Endothelial cell (in vitro differentiated cells): Measurements from ENCODE around the gene CCL3. TPM values are rescaled to one million over a fixed set of nuclear protein-coding genes. Genes with fewer than 3 reads are reported as not detected.

ENCODE experiments used
- DNase-seq: peaks from one replicate; pipeline ENCODE4 v3.0.0; 2021; ENCODE audit warnings: low spot score
- H3K27ac Mint-ChIP-seq: one replicate; pipeline ENCODE4 v1.8.0; 2021; ENCODE audit warnings: mixed read lengths, inconsistent platforms; ENCODE audit not compliant: unreplicated experiment
- H3K27me3 Mint-ChIP-seq: one replicate; pipeline ENCODE4 v1.8.0; 2021; ENCODE audit warnings: mild to moderate bottlenecking, moderate library complexity, mixed read lengths, inconsistent platforms; ENCODE audit not compliant: unreplicated experiment
- H3K36me3 Mint-ChIP-seq: one replicate; pipeline ENCODE4 v1.8.0; 2021; ENCODE audit warnings: mild to moderate bottlenecking, low read depth, mixed read lengths, inconsistent platforms; ENCODE audit not compliant: unreplicated experiment
- H3K4me1 Mint-ChIP-seq: one replicate; pipeline ENCODE4 v1.8.0; 2021; ENCODE audit warnings: mild to moderate bottlenecking, mixed read lengths, inconsistent platforms; ENCODE audit not compliant: unreplicated experiment
- H3K4me3 Mint-ChIP-seq: one replicate; pipeline ENCODE4 v1.8.0; 2021; ENCODE audit warnings: mild to moderate bottlenecking, mixed read lengths, inconsistent platforms; ENCODE audit not compliant: unreplicated experiment
- H3K9me3 Mint-ChIP-seq: one replicate; pipeline ENCODE4 v1.8.0; 2021; ENCODE audit warnings: mixed read lengths, inconsistent platforms; ENCODE audit not compliant: unreplicated experiment
- total RNA-seq: library from RNA; stranded (reverse); fragmentation: NEBNext Ultra II Directional; extraction: Animal tissue kit (Norgen Biotek cat#: 25700); gene quantifications from one replicate; pipeline ENCODE4 v1.2.1, GENCODE V29; 2021; ENCODE audit not compliant: unreplicated experiment
- TF ChIP-seq, protein P1 (sequence below): fragments of 200-600 bp; sonication (generic); IDR thresholded peaks from one replicate; pipeline ENCODE4 v1.5.0; 2021; ENCODE audit warnings: antibody characterized with exemption; ENCODE audit not compliant: unreplicated experiment

Gene CCL3
- total RNA-seq, 1 donor from 2014 or later, result not detected

DNA sequence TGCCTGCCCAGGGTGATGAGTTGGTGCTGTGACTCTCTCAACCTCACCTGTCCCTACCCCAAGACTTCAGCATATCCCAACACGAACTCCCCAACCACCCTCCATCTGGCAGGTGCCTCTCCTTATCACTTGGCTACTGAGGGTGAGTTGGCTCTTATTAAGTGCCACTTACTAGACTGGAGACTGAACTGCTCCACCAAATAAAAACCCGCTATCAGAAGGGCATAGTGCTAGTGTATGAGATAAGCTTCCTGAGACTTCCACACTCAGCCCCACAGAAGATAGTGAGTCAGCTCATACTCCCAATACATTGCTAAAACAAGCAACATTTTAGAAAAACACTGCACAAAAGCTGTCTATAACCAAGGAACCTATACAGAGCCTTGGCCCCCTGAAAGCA lies 41.9 kb downstream of the CCL3 start:
- Mint-ChIP-seq H3K27ac (no peak overlapping the region), H3K9me3 (no peaks in the 10 kb centered on the region), H3K4me1 (no peaks in the 10 kb centered on the region), H3K4me3 (no peak overlapping the region), H3K27me3 (peaks cover 3% of the 10 kb centered on the region), H3K36me3 (no peaks in the 10 kb centered on the region)
- no peak for DNase-seq
- TF ChIP-seq, protein P1, sequence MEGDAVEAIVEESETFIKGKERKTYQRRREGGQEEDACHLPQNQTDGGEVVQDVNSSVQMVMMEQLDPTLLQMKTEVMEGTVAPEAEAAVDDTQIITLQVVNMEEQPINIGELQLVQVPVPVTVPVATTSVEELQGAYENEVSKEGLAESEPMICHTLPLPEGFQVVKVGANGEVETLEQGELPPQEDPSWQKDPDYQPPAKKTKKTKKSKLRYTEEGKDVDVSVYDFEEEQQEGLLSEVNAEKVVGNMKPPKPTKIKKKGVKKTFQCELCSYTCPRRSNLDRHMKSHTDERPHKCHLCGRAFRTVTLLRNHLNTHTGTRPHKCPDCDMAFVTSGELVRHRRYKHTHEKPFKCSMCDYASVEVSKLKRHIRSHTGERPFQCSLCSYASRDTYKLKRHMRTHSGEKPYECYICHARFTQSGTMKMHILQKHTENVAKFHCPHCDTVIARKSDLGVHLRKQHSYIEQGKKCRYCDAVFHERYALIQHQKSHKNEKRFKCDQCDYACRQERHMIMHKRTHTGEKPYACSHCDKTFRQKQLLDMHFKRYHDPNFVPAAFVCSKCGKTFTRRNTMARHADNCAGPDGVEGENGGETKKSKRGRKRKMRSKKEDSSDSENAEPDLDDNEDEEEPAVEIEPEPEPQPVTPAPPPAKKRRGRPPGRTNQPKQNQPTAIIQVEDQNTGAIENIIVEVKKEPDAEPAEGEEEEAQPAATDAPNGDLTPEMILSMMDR, result no peak

Other genes with a start within 250 kb of the CCL3 start
- not detected for gene HEATR9, start 221.3 kb downstream of the CCL3 start, total RNA-seq
- not detected for gene CCL5, start 209.8 kb downstream of the CCL3 start, total RNA-seq
- gene RDM1, start 159.4 kb downstream of the CCL3 start, total RNA-seq, result 0.67 TPM
- not detected for gene LYZL6, start 146.4 kb downstream of the CCL3 start, total RNA-seq
- not detected for gene CCL16, start 108.6 kb downstream of the CCL3 start, total RNA-seq
- not detected for gene CCL14, start 103.4 kb downstream of the CCL3 start, total RNA-seq
- not detected for gene CCL15, start 88.6 kb downstream of the CCL3 start, total RNA-seq
- gene CCL23, start 72.2 kb downstream of the CCL3 start, total RNA-seq, result not detected
- gene CCL18, start 25.9 kb downstream of the CCL3 start, total RNA-seq, result not detected
- gene CCL4, start 13.7 kb upstream of the CCL3 start, total RNA-seq, result not detected
- gene TBC1D3B, start 86.5 kb upstream of the CCL3 start, total RNA-seq, result 8.9 TPM
- gene CCL3L1, start 106.6 kb upstream of the CCL3 start, total RNA-seq, result 4.0 TPM
- gene CCL4L2, start 120.9 kb upstream of the CCL3 start, total RNA-seq, result not detected
- gene TBC1D3I, start 174.4 kb upstream of the CCL3 start, total RNA-seq, result 0.23 TPM
- gene TBC1D3G, start 233.7 kb upstream of the CCL3 start, total RNA-seq, result not detected